GM18526 (cell line): Measurements from ENCODE around the gene PRDM10.

ENCODE experiments used
- POLR2A ChIP-seq: IDR thresholded peaks from 3 replicates; pipeline ENCODE4 v1.6.1; 2011; ENCODE audit not compliant: insufficient read length; ENCODE audit errors: extremely low read depth

PRDM10 gene

DNA sequence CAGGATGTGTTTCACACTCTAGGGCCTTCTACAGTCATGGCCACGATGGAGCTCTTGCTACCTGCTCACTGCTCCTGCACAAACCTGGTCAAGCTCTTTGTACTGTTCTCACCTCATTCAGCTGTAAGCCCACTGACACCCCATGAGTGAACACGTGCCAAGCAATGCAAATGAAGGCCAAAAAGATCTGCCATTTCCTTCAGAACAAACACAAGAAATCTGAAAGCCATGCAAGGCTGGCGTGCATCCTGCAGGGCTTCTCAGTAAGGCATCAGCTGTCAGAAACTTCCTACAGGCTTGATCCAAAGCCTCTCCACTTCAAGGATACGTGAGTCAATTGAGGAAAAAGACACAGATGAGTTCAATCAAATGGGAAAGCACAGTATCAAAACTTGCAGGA, 63.1 kb downstream of the PRDM10 start:
- TF ChIP-seq POLR2A, result no peak

DNA sequence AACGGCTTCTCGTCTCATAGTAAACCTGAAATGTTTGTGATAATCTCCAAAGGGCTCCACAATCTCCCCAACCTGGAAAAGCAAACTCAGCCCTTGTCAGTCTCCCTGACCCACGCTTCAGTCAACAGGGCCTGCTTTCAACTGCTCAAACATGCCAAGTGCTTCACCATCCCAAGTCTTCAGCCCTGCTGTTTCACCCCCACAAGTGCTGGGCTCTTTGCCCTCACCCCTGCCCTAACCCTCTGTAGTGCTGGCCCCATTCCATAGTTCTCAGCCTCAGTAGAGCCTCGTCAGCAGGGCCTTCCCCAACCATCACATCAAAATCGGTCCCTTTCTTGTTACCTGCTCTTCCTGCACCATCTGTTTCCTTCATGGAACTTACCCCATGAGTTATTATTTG, 63.9 kb downstream of the PRDM10 start:
- TF ChIP-seq POLR2A, result no peak

DNA sequence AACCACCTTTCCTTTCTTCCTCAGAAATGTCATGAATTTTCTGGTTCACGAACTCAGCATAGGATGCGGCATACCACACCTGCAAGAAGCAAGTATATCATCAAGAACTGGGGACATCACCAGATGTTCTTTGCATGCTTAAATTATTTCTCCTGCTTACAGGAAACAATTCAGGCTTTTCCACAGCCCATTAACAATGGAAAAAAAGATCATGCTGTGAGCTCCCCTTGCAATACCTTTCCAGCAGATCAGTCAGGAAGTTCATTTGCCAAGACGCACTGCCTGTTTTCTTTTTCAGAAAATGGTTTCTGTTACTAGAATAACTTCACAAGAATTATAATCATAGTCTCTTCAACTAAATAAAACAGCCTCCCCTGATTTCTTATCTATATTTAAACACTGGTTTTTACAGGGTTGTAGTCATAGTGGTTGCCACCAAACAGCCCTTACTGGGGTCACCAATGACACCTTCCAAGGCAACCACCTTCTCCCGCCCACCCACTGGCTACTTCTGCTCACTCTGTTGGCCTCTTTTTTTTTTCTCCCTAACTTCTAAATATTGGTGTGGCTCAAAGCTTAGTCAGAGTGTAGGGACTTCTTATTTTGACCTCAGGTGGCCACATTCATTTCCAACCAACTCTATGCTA, 64.9 kb downstream of the PRDM10 start:
- TF ChIP-seq POLR2A, result no peak

- TF ChIP-seq POLR2A, result no peak
Observed at GRCh38 chr11:129935723-129936122, 66.9 kb downstream of the PRDM10 start.

DNA sequence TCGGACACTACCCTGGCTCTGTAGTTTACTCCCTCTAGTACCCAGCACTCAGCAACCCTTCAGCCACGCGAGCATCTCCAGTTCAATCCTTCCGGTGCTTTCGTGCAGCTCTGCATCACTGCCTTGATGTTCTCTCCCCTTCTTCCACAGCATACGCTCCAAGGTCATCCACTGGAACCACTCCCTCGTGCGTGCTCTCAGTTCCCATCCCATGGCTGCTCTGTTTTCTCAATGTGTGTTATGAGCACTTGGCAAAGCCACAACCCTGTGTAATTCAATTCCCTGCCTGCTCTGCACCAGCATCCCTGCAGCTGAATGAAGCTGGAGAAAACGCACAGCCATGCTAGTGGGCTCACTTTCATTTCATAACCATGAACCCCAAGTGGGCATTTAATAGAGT, 68.7 kb downstream of the PRDM10 start:
- TF ChIP-seq POLR2A, result no peak

- no peak for TF ChIP-seq POLR2A
Observed at GRCh38 chr11:129933262-129933661, 69.4 kb downstream of the PRDM10 start.

DNA sequence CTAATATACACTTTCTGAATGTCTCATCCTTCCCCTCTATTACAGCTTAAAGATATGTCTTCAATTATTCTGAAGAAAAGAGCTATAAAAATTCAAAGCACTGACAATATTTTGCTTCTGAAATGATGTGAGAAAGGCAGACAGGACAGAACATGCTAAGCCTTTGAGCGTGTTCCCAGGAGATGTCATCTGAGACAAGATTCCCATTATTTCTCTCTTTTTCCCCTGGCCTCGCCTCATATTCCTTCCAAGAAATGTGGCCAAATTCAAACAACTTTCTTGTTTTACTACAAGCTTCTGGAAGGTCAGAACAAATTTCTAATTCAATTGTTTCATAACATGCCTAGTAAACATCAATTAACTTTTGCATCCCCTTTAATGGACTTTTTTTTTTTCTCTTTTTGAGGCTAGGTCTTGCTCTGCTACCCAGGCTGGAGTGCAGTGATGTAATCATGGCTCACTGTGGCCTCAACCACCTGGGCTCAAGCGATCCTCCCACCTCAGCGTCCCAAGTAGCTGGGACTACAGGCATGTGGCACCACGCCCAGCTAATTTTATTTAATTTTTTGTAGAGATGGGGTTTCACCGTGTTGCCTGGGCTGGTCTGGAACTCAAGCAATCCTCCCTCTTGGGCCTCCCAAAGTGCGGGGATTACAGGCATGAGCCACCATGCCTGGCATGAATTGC, 70.1 kb downstream of the PRDM10 start:
- TF ChIP-seq POLR2A, result no peak

GRCh38 chr11:129930743-129931142, 71.9 kb downstream of the PRDM10 start:
- TF ChIP-seq POLR2A, result no peak

DNA sequence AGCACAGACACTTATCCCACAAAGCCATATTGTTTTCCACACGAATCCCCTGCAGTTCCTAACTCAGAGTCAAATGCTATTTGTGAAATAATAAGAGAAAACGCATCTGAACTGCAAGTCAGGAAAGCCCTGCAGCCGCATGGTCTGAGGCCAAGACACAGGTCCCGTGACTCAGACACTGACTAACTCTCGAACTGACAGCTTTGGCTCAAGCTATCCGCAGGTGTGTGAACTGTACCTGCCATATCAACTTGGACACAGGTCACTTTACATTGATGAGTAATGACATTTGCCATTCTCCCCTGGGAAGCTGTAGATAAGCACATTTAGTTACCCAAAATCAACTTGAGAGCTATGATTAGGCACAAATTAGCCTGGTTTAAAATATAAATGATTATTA, 72.3 kb downstream of the PRDM10 start:
- TF ChIP-seq POLR2A, result no peak

GRCh38 chr11:129929721-129930120, 72.9 kb downstream of the PRDM10 start:
- TF ChIP-seq POLR2A, result no peak

DNA sequence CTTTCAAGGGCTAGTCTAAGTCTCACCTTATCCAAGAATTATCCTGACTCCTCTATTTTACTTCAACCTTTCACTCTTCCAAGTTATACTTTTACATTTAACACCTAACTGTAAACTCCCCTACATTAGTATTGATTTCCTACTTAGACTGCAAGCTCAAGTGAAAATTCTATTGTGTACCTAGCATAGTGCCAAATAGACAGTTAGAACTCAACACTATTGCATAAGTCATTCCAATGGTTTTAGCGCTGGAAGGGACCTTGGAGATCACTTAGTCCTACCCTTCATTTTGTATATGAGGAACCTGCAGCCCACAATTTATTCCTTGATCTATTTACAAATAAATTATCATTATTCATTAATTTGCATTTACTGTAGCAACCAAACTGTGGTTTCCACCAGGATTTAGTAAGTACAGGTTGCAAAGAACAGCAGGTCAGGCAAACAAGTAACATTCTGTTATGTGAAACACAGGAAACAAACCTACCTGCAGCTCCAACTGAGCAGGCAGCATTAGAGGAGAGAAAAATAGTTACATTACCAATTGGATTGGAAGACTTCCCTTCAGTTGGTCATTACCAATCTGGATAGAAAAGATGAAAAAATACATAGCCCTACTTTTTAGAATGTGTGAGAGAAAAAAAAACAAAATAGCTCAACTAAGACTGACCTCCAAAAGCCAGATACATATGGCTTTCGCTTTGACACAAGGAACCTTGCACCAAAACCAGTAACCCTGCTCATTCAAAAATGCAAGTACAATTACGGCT, 73.5 kb downstream of the PRDM10 start:
- TF ChIP-seq POLR2A, result no peak

- no peak for TF ChIP-seq POLR2A
Observed at GRCh38 chr11:129922674-129923073, 80.0 kb downstream of the PRDM10 start.

DNA sequence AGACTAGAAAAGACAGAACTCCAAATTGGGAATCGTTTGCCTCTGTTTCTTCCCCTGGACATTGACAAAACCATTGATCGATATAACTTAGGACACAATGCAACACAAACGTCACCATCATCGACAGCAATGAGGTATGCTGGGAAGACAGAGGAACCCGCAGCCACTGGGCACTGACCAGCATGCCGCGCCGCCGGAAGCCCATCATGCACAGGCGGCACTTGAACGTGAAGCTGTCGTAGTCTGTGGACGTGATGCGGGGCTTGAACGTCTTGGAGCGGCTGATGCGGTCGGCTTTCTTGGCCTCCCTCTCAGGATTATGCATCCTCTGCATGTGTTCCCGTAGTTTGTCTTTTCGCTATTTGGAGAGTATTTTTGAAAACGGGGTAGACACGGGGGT, 84.3 kb downstream of the PRDM10 start:
- TF ChIP-seq POLR2A, result no peak

- TF ChIP-seq POLR2A, result no peak
Observed at GRCh38 chr11:129917231-129917630, 85.4 kb downstream of the PRDM10 start.

- TF ChIP-seq POLR2A, result no peak
Observed at GRCh38 chr11:129911298-129911697, 91.3 kb downstream of the PRDM10 start.

GRCh38 chr11:129910360-129910759, 92.3 kb downstream of the PRDM10 start:
- TF ChIP-seq POLR2A, result no peak
